RPMI8226 (cell line): ENCODE results near the gene ZNF213.

Source experiments
- DNase-seq: peaks from one replicate; pipeline ENCODE4 v3.0.0-alpha.2; 2015

ZNF213 gene, protein sequence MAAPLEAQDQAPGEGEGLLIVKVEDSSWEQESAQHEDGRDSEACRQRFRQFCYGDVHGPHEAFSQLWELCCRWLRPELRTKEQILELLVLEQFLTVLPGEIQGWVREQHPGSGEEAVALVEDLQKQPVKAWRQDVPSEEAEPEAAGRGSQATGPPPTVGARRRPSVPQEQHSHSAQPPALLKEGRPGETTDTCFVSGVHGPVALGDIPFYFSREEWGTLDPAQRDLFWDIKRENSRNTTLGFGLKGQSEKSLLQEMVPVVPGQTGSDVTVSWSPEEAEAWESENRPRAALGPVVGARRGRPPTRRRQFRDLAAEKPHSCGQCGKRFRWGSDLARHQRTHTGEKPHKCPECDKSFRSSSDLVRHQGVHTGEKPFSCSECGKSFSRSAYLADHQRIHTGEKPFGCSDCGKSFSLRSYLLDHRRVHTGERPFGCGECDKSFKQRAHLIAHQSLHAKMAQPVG

DNA sequence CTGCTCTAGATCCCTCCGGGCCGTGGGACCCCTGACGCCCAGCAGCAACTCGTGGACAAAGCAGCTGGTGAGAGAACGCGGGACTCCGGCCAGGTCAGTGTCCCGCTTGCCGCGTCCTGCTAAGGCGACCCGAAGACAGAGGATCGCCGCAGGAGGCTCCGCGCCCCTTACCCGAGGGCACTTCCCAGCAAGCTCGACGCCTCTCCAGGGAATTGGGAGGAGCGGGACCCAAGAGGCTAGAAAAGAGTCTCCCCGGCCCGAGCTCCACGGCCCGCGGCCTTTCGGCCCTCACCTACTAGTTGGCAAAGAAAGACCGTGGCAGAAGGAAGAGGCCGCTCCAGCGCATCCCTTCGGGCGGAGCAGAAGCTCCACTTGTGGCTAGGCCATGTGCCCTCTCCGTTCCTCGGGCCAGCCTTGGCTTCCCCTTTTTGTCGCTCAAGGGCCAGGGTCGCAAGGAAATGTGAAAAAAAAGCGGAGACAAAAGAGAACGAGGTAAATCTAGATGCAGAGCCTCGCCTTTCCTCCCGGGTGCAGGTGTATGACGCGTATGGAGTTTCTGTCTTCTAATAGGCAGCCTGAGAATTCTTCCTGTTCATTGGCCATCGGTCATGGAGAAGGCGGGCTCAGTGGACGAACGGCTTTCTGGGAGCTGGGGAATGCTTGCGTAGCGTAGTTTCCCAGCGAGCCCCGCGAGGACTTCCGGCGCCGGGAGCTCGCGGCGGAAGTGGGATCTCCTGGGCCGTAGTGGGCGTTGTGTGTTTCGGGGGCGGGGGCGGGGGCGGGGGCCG, at the start of gene ZNF213:
ZNF213 (plus strand) TSS at position 692 of the 788 bp plus-strand sequence. CDS start 2,252 bp downstream, outside the sequence.
- peak; percentile 99 for DNase-seq

DNA sequence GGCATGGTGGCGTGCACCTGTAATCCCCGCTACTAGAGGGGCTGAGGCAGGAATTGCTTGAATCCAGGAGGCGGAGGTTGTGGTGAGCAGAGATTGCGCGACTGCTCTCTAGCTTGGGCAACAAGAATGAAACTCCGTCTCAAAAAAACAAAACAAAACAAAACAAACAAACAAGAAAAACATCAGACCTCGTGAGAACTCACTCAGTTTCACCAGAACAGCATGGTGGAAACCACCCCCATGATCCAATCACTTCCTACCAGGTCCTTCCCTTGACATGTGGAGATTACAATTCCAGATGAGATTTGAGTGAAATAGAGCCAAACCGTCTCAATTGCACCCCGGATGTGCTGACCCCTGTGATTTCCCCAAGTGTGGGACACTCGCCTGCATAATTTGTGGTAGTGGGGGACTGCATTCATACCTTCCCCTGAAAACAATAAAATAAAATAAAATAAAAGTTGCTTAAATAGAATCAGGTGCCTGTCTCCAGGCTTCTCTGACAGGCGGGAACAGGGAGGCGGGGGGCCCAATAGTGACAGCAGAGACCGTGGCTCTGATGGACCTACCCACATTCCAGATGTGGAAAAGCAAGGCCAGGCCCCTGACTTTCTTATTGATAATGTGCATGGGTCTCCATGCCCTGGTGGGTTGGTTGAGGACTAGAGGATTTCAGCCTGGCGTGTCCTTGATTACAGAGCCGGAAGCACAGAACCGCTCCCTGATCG, 48.8 kb upstream of the ZNF213 start:
- DNase-seq: no peak

DNA sequence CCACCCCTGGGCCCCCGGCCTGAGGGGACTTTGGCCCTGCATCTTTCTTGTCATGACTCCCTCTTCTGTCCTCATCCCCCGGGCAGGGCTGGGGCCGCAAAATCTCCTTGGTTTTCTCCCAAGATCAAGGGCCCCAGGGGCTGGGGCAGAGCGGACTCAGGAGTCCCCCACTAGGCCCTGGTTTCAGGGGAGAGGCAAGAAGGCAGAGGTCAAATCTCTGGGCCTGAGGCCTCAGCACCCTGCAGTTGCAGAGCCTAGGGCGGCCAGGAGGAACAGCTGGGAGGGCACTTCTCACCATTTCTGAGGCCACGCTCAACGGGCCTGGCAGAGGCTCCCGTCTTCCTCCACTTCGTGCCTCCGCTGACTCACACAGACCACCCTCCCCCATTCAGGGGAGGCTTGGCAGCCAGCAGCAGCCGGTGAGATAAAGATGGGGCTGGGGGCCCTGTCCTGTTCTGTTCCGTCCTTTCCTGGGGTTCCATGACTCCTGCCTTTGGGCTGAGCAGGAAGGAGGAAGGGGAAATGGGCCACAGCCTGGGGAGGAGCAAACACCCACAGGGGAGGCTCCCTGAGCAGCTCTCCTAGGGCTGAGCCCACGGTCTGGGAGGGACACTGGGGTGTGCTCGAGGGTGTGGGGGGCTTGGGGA, 48.1 kb upstream of the ZNF213 start:
- no peak for DNase-seq

DNA sequence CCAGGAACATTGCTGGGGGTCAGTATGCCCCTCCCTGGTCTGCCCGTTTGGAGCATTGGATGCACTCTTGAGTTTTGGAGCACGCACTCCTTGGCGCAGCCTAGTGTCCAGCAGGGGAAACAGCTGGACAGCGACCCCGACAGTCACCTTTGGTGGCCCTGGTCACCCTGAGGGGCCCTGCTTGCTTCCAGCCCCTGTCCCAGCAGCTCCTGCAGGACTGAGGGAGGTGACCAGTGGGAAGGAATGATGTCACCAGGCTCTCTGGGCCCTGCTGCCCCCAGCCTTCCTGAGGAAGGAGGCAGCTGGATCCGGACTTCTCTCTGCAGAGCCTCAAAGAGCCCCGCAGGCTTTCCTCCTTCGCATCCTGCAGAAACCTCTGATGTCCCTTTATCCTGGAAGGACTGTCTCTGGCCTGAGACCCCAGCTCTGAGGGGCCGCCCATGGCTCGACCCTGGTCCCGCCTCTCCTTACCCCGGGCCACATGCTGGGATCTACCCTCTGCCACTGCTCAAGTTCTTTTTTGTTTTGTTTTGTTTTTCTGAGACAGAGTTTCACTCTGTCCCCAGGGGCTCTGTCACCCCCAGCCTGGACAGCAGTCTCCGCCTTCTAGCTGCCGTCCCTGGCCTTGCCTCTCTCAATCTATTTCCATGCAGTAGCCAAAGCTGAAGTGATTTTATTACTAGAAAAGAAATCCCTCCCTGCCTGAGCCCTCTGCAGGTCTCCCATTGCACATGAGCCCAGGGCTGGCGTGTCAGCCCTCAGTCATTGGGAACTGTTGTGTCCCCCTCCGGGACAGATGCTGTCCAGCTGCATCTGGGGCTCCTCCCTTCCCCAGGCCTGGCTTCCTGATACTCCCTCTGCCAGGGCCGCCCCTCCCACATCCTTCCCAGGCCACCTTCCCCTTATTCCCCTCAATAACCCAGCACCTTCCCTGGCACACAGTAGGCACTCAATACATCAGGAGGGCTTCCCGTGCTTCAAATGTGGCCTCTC, 47.3 kb upstream of the ZNF213 start:
- no peak for DNase-seq

DNA sequence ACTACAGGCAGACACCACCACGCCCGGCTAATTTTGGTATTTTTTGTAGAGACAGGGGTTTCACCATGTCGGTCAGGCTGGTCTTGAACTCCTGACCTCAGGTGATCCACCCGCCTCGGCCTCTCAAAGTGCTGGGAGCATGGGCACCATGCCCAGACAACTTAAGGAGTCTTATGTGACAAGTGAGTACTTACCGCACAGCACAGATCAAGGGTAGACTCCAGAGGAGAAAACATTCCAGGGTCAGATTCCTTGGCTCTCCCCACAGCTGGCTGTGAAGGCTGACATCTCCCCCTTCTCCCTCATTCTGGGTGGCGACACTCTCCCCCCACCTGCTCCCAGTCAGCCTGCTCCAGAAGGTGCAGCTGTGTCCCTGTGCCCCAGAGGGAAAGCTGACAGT, 46.4 kb upstream of the ZNF213 start:
- DNase-seq: no peak

DNA sequence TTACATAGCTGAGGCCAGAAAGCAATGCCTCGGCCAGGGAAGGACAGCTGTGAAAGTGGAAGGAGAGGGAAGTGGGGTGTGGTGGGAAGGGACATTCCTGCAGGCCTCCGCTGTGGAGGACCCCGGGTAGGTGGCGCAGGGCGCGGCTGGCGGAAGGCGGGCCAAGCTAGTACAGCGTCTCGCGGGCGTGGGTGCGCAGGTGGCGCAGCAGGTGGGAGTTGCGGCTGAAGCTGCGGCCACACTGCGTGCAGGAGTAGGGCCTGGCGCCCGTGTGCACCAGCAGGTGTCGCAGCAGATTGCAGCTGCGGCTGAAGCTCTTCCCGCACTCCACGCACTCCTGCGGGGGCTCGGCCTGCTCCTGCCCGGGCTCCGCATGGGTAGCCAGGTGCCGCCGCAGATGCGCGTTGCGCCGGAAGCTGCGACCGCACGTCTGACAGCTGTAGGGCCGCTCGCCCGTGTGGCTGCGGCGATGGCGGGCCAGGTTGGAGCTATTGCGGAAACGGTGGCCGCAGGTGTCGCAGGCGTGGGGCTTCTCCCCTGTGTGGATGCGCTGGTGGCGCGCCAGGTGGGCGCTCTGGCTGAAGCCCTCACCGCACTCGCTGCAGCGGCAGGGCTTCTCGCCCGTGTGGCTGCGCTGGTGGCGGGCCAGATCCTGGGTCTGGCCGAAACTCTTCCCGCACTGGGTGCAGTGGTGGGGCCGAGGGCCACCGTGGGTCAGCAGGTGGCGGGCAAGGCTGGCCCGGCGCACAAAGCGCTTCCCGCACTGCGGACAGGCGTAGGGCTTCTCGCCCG, 45.7 kb upstream of the ZNF213 start:
- no peak for DNase-seq

DNA sequence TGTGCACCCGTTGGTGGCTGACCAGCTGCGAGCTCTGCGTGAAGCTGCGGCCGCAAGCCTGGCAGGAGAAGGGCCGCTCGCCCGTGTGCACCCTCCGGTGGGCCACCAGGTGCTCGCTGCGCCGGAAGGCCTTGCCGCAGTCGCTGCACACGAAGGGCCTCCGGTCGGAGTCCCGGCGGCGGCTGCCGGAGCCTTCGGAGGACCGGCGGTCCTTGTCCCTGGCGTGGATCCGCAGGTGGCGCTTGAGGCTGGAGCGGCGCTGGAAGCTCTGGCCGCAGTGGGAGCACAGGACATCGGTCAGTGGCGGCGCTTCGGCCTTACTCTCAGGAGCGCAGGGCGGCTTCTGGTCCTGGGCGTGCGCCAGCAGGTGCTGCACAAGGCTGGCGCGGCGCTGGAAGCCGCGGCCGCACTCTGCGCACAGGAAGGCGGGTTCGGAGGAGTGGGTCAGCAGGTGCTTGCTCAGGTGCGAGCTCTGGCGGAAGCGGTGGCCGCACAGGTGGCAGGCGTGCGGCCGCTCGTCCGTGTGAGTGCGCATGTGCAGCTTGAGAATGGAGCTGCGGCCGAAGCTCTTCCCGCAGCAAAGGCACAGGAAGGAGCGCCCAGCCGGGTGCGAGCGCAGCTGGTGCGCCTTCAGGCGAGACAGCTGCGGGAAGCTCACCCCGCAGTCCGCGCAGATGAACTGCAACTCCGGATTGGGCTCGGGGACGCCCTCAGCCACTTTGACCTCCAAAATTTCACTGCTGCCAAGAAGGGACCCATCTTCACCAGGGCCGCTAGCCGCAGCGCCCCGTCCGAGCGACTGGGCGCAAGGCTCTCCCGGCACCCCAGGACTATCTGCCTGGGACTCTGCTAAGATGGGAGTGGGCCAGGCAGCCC, 44.9 kb upstream of the ZNF213 start:
- no peak for DNase-seq

DNA sequence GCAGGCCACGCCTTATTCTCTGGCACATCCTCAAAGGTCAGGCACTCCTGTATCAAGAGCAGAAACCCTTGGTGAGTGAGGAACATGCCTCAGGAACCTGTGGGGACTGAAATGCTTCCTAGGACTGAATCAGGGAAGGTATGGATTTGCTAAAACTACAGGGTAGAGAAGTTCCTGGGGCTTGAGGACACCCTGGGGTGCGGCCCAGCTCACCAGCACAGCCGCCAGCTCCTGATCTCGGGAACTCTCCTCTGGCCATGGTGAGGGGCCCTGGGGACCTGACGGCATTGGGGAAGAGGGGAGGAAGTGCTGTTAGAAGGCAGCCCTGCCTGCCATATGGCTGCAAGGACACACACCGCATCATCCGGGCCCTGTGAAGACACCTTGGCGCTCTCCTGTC, 43.3 kb upstream of the ZNF213 start:
- DNase-seq: no peak

DNA sequence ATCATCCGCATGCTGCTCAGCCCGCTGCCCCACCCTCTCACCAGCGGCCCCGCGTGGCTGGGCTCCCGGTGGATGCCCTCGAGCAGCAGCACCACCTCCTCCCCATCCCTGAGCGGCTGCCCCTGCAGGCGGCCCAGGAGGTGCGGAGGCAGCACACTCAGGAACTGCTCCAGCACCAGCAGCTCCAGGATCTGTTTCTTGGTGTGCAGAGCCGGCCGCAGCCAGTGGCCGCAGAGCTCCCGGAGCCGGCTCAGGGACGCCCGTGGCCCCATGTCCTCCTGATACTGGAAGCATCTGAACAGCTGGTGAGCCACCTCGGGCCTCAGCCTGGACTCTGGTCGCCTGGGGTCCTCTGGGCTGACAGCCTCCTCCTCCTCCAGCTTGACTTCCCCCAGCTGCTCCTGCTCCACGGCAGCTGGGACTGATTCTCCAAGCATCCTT, 42.3 kb upstream of the ZNF213 start:
- no peak for DNase-seq

DNA sequence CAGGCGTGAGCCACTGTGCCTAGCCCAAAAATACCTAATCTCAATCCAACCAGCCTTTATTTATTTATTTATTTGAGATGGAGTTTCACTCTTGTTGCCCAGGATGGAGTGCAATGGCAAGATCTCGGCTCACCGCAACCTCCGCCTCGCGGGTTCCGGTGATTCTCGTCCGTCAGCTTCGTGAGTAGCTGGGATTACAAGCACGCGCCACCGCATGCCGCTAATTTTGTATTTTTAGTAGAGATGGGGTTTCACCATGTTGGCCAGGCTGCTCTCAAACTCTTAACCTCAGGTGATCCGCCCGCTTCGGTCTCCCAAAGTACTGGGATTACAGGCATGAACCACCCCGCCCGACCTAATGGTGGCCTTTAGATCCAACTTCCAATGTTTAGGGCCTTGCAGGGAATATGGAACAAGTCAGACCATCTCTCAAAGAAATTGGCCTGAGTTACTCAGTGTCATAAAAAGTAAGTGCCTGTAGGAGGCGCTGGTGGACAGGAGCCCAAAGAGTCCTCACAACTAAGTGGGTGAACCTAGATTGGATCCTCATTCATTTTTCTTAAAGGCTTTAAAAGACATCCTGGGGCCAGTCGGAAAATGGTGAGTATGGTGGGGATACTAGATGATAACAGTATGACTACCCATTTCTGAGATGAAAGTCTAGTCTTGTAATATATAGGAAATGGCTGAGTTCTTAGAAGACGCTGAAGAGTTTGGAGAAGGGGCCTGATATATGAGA, 40.4 kb upstream of the ZNF213 start:
- peak; percentile 76 for DNase-seq

DNA sequence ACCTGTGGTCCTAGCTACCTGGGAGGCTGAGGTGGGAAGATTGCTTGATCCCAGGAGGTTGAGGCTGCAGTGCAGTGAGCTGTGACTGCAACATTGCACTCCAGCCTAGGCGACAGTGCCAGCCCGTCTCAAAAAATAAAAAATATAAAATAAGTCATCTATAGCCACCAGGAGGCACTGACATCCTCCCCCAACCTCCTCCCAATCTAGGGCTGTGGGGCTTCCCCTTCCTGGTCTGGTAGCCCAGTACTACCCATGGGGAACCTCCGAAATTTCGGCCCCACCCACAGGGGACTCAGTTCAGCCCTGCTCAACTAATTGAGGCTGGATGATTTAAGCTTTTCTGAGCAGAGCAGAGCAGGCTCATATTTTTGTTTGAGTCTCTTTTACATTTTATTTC, 39.0 kb upstream of the ZNF213 start:
- DNase-seq: peak; percentile 77

DNA sequence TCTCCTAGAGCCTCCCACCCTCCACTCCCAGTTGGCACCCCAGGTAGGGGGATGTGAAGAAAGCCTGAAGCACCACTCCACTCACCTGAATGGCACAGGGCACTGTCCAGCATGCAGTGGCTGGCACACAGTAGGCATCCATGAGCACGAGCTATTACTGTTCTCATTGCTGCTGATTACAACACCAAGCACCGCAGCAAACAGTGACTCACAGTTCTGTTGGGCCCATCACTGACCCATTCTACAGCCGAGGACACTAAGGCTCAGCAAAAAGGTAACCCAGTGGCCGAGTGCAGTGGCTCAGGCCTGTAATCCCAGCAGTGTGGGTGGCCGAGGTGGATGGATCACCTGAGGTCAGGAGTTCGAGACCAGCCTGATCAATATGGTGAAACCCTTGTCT, 38.5 kb upstream of the ZNF213 start:
- no peak for DNase-seq

DNA sequence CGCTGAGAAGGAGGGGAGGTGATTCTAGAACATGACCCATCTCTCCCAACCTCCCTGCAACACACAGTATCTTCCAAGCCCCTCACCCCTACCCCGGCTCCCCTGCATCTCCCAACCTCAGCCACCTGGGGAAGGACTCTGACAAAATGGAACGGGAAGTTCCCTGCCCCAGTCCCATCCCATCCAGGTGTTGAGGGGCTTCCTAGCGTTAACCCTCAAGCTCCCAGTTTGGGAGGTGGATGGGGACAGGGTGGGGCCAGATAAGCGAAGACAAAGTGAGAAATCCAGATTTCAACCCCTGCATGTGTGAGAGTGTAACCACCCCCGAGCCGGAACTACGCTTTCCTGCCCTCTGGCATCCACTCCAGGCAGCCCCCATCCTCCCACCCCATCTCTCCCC, 37.6 kb upstream of the ZNF213 start:
- DNase-seq: no peak

DNA sequence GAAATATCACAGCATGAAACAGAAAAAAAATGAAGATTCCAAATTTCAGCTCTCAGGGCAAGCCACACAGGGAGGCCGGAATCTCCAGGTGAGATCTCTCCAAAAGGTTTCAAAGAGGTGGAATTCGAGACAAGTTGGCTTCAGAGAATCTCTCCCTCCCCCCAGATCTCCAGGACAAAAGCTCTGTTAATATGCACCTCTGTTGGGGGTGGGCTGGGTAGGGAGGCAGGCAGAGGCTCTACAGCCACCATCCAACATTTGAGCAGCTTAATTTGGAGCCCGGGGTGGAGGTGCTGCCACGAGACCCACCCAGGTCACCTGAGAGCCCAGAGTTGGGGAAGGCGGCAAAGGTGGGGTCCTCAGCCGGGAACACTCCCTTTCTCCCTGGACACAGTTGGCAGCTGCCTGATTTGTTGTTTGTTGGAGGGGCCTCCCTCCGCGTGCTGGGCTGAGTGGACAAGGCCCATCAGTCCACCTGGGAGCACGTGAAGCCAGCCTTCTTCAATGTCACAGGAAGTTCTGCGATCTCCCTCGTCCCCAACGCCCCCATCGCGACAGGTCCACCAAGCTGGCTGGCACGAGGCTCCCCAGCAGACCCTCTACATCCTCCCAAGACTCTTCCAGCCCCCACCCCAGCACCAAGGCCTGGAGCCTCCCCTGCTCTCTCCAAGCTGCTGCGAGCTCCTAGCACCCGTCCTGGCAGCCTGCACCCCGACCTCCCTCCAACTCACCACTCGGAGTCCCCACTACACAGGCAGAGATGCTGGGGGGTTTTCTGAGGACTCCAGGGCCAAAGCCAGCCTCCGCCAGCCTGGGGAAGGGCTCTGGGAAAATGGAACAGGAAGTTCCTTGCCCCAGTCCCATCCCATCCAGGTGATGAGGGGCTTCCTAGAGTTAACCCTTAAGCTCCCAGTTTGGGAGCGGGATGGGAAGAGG, 36.1 kb upstream of the ZNF213 start, which contains the start of gene ZSCAN10:
ZSCAN10 (minus strand) TSS at position 836 of the 936 bp plus-strand sequence. CDS start 6,357 bp downstream, outside the sequence.
- DNase-seq: no peak

DNA sequence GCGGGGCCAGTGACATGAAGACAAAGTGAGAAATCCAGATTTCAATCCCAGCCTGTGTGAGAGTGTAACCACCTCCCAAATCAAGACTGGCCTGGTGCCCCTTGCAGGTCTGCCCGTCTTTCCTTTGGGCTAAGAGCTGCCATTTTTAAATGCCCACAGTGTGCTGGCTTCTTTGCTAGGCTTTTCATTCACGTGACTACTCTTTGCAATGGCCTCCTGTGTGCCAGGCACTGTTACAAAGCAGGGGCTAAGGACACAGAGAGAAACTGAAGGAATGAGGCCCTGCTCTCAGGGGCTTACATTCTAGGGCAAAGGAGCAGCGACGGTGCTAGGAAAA, 35.5 kb upstream of the ZNF213 start:
- DNase-seq: no peak

DNA sequence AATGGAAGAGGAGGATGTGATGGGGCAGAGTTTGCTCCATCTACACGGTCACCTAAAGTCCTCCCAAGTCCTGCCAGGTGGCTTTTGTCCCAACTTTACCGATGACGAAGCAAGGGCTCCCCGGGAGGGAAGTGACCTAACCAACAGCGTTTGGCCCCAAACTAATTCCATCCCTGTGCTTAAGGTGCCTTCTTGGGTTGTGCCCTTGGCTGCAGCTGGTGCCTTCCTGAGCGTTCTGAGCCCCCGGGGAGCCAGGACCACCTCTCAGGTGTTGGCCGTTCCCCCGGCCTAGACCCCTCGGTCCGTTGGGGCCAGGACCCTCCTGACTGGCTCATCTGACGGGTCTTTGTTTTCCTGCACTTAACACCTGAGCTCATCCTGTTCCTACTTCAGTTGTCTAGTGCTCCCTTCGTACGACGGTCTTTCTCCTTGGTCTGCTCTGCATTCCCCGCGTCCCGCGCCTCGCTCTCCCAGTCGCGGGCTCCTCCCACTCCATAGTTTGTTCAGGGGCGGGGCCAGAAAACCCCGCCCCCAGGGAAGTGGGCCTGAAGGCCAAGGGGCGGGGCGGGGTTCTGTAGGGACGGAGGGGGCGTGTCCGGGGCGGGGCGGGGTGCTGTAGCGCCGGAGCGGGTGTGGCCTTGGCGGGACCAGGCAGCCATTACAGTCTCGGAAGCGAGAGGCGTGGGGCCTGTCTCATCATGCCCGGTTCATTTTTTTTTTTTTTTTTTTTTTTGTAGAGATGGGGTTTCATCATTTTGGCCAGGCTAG, 34.9 kb upstream of the ZNF213 start:
- DNase-seq: peak; percentile 95
